Left cardiac atrium (tissue), 4 donors: ENCODE data around the gene NTPCR. TPM values are rescaled to one million over a fixed set of nuclear protein-coding genes. Genes with fewer than 3 reads are reported as not detected.

Source experiments
- ATAC-seq, 2 donors: fragments of 200-7000 bp; cut with Tn5 transposase; one replicate each; pipeline ENCODE4 v1.9.1; 2020; ENCODE audit warnings: mild to moderate bottlenecking in 2 of 2, moderate library complexity in 2 of 2
- DNase-seq: peaks from one replicate; pipeline ENCODE4 v3.0.0-alpha.2; 2020
- intact Hi-C, 2 donors: fragments of 100-400 bp; cut with DNase I; formaldehyde crosslinking; loops; one replicate each; pipeline versions ENCODE4 v1.14.1 to v1.15.1; 2022 to 2023
- total RNA-seq, 2 donors: library from RNA; stranded (reverse); fragmentation: NEBNext Ultra II Directional; extraction: Animal tissue kit (Norgen Biotek cat#: 25700); gene quantifications; one replicate each; pipeline ENCODE4 v1.2.1, GENCODE V29; 2021
- donor health status: DM: no; HTN: yes; CAD: no.
- donor health status: DM: no; HTN: yes; CAD: no; lungs with severe emphysema.
- donor health status: DM: yes; HTN: yes; CAD: no.
- donor health status: Dilated cardiomyopathy.

NTPCR gene
- total RNA-seq, 2 donors from 2014 or later = 46.4 to 58.4 TPM

DNA sequence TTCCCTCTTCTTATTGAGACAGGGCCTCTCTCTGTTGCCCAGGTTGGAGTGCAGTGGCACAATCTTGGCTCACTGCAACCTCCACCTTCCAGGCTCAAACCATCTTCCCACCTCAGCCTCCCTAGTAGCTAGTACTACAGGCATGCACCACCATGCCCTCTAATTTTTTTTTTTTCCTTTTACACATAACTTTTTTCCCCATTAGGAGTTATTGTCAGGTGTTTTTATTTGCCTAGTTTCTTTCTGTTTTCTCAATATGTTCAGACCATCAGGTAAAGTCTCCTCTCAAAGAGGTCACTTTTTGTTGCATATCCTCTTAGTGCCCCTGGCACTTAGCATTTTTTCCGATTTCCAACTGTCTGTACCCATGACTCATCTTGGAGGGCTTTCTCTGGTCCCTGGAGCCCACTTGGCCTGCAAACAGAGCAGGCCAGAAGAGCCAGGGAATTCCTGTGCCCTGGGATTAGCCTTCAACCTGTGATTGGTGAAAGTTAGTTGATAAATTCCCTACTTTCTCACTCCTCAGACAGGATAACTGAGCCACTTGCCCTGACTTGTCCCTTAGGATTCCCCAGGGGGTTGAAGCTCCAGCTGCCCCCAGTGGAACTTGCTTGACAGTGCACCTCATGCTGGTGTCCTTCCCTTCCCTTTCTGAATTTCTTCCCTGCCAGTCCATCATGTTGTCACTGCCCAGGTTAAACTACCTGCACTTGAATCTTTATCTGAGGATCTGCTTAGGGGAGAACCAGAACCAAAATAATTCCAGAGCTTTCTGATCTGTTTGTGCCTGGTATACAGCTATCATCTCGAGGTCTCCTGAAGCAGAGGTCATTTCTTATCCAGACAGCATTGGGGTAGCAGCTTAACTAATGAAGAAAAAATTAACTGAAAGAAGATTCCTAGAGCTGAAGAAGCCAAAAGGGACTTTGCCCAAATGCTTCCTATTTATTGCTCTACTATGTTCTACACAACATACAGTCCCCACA is 2.4 kb downstream of the NTPCR start:
- peak; percentile 29 for DNase-seq
- intact Hi-C loops = loop anchor here (5.0 to 10.0 kb wide), 2 partner anchors 316 to 318 kb away; partner anchors contain the start of gene SIPA1L2 (in 1 of the 2)

DNA sequence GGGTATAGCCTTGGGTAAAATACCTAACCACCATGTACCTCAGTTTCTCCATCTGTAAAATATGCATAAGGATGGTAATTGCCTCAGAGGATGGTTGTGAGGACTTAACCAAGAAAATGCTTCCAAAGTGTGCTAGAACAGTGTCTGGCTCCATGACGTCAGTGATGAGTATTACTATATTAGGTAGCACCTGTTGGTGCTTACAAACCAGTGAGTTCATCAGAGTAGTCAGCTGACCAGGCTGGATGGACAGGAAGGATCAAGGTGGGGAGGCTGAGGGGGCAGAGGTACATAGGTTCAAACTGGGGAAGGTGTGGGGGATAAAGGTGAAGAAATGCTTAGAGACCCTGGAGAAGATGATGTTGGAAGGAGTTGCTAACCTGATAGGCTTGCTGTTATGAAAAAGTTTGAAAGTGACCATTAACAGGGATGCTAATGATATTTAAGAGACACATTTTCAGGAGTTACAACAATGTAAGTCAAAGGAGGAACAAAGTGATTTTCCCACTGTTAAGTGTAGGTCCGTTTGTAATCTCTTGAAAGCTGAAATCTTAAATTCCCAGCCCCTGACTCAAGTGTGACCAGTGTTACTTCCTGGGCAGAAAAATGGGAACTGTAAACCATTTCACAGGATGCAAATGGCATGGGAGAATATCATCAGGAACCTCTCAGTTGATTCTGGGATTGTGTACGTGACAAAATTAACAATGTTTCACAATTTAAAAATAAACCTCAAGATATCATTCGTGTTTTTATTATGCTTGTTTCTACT is 4.4 kb downstream of the NTPCR start:
- intact Hi-C loops = loop anchor here (5.0 to 10.0 kb wide), 2 partner anchors 317 to 320 kb away; partner anchors contain the start of gene SIPA1L2 (in 1 of the 2)
- no peak for ATAC-seq
- no peak for DNase-seq

More for the DNA sequence above, 2.4 kb downstream of the NTPCR start:
- no peak for ATAC-seq

DNA sequence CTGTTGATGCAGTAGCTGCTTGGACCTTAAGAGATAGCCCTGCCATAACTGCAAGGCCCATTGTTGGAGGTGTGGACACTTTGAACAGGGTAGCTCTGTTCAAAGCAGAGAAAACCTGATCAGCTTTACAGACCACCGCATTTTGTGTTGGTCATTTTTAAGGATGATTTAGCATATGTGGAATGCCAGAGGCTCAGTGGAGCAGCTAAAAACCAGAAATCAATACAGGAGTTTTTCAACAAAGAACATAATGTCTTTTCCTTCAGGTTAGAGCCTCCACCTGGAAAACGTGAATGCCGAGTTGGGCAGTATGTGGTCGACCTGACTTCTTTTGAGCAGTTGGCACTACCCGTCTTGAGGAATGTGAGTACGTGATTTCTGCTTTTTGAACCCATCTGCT is 5.7 kb downstream of the NTPCR start:
- intact Hi-C loops = loop anchor here in 1 of 2 donors (10.0 kb wide), 1 partner anchor 321 kb away; the partner anchor contains the start of gene SIPA1L2
- no peak for ATAC-seq

DNA sequence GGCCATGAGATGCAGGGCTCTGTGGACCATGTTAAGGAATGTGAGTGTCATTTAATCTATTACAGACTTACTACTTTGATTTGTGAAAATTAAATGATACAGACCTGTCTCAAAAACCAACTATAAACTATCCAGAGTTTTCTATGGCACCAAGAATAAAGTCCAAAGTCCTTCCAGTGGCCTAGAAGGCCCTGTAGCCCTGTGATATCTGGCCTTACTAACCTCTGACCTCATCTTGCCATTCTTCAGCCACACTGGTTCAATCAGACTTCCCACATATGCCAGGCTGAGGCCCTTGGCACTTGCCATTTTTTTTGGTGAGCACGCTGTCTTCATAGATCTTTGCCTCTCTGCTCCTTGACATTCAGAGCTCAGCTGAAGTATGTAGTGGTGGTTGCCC is 7.7 kb downstream of the NTPCR start:
- no peak for ATAC-seq
- intact Hi-C loops = loop anchor here in 1 of 2 donors (10.0 kb wide), 1 partner anchor 323 kb away; the partner anchor contains the start of gene SIPA1L2
- DNase-seq = no peak

More for the DNA sequence above, 5.7 kb downstream of the NTPCR start:
- no peak for DNase-seq

DNA sequence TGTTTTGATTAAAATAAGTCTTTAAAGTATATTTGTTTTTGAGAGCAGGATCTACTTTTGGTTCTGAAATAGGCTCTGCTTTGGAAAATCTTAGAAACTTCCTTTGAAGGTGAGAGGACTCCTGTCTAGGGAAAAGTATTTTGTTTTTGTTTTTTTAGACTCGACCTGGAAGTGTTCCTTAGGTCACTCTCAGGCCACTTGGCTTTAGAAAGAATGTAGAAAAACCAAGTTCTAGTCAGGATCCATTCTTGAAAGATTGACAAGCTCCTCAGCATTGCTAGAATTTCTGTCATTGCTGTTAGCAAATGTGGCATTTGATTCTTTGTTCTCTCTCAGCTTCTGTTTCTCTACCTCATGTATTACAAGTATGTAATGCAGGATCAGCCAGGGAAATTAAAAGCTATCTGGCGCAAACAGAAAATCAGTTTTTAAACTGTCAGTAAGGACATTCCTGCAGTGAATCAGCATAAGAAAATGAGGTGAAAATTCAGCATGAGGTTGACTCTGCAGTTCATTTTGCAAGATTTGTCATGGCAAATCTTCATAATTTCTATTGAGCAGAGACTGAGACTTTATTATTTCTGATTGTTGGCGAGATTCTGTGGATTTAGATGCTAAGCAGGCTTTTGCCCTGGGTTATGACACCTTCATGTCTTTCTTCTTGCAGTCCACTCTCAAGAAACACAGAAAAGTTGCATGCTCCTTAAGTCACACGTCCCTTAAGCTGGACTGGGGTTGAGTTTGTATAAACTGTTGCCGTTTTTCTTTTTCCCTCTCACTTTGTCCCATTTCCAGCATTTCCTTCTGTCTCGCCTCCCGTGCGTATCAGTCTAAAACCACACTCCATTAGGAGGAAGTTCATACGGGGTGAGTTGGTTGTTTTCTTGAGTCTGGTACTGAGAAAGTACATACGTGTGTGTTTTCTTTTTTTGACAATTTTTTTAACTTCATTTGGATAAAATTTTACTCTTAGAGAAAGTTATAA is 12.6 kb downstream of the NTPCR start:
- intact Hi-C loops = no loop called here
- DNase-seq (no peak), ATAC-seq (peak; percentile 68 to 69)

DNA sequence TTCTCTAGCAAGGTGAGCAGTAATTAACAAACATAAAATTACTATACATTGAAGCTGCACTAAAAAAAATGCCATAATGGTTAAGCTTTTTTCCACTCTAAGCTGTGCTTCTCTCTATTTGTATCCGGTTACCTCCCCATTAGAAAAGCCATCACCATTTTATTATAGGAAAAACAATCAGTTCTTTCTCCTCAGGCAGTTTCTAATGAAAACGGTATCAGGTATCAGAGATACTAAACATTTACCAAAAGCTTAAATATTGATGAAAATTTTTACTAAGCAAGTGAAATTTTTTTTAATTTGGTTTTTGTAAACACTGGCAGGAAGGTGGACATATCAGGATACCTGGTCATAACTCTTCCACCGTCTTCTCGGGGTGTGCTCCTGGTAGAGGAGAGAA is 14.2 kb downstream of the NTPCR start:
- intact Hi-C loops = no loop called here

DNA sequence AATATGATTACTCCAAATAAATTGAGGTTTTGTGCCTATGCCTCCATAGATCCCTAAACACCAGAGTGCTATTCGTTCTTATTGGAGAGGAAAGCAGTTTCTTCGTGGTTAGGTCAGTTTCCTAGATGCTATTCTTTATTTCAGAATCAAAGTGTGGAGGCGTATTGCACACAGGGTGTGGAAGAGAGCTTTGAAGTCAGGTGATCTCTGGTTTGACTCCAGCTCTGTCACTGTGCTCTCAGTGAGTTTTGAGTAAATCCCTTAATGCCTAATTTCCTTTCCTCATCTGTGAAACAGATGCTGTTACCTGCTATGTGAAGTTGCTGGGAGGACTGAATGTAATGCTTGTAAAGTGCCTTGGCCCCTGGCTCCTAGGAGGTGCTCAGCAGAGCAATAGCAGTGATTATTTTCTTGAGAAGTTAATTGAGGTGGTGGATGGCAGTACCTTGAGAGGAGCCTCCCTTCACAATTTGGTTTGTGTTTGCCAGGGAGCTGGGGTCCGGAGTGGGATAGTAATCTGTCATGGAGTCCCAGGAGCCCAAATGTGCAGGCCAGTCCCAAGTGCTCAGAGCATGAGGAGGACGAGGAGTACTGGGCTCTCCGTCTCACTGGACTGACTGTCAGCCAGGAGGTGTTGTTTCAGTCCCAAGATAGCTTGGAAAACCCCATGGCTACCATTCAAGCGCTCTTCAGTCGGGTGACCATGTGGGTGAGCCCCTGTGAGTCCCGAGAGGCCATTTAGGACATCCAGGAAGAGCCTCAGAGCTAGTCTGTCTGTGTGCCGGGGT is 14.9 kb downstream of the NTPCR start:
- intact Hi-C loops = no loop called here
- no peak for ATAC-seq
- DNase-seq = no peak

More for the DNA sequence above, 14.2 kb downstream of the NTPCR start:
- ATAC-seq (no peak), DNase-seq (no peak)

DNA sequence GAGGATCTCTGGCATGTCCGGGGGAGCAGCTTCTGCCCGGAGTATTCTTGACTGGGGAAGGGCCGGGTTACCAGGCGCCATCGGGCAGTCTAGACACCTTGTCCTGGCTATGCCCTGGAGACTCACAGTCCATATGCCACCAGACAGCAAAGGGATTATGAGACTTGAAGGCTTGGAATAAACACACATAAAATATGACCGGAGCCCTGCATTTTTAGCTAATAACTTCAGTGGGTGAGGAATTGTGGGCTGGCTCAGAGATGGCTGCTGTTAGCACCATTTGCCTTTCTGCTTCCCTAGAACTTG is 15.5 kb downstream of the NTPCR start:
- intact Hi-C loops = no loop called here
- no peak for DNase-seq
- no peak for ATAC-seq

DNA sequence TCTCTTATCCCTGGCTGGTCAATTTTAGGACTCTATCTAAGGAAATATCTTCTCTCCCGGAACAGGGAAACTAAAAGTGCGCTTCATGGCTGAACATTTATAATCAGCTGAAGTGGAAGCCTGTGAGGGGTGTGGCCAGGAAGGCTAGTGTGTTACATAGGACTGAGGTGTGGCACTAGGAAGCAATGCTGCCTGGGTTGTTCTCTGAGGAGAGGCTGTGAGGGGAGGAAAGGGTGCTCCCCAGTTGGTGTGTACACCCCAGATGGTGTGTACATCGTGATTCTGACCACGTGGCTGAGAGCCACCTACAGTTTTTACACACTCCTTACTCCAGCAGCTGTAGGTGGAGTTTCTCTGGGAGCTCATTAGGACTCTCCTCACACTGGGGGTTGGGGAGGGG is 16.3 kb downstream of the NTPCR start:
- ATAC-seq = no peak
- no peak for DNase-seq
- intact Hi-C loops = no loop called here

DNA sequence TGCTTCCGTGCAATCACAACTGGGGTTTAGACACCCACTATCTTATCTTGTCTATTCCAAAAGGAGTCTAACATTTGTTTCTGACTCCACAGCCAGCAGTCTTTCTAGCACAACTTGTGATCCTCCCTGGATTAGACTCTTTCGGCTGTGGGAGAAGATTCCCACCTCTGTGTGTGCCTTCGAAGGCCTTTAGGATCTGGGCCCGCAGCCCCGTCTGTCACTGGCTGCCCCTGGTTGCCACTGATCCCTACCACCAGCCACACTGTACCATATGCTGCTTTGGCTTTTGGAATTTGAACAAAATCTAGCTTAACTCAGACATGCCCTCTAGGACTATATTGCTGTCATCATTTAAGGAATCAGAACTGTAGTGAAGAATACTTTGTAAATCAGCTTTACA is 18.0 kb downstream of the NTPCR start:
- intact Hi-C loops = no loop called here
- DNase-seq = no peak
- ATAC-seq = no peak

DNA sequence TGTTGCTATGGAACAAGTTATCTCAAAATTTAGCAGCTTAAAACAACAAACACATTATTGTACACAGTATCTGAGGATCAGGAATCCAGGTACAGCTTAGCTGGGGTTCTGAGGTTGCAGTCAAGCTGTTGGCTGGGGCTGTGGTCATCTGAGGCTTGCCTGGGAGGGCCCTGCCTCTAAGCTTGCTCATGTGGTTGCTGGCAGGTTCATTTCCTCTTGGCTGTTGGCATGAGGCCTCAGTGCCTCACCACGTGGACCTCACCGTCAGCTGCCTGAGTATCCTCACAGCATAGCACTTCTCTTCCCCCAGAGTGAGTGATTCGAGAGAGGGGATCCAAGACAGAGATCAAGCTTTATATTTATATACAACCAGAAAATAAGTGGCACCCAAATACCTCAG is 18.6 kb downstream of the NTPCR start:
- ATAC-seq = peak; percentile 81 to 90
- no peak for DNase-seq
- intact Hi-C loops = no loop called here

DNA sequence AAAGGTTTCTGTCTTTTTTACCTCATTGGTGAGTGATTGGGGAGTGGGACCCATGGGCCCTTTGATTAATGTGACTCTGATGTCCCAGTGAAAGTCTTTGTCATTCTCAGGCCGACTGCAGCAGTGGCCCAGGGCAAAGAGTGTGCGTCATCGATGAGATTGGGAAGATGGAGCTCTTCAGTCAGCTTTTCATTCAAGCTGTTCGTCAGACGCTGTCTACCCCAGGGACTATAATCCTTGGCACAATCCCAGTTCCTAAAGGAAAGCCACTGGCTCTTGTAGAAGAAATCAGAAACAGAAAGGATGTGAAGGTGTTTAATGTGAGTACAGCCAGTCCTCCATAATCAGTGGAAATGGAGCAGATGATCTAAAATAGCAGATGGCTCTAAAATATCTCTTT is 19.4 kb downstream of the NTPCR start:
- no peak for ATAC-seq
- DNase-seq = no peak
- intact Hi-C loops = no loop called here

DNA sequence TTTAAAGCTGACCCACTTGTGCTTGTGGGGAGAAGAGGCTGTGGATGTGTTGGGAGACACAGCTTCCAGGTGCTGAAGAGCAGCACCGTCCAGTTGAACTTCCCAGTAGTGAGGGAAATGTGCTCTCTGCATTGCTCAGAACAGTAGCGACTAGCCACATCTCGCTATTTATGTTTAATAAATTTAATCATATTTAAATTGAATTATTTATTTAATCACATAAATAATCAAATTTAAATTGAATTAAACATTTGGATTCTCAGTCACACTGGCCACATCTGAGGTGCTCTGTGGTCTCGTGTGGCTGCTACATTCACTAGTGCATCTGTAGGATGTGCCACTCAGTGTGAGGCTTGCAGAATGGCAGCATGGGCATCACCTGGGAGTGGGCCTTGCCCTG is 20.1 kb downstream of the NTPCR start:
- no peak for ATAC-seq
- intact Hi-C loops = no loop called here
- DNase-seq = no peak

DNA sequence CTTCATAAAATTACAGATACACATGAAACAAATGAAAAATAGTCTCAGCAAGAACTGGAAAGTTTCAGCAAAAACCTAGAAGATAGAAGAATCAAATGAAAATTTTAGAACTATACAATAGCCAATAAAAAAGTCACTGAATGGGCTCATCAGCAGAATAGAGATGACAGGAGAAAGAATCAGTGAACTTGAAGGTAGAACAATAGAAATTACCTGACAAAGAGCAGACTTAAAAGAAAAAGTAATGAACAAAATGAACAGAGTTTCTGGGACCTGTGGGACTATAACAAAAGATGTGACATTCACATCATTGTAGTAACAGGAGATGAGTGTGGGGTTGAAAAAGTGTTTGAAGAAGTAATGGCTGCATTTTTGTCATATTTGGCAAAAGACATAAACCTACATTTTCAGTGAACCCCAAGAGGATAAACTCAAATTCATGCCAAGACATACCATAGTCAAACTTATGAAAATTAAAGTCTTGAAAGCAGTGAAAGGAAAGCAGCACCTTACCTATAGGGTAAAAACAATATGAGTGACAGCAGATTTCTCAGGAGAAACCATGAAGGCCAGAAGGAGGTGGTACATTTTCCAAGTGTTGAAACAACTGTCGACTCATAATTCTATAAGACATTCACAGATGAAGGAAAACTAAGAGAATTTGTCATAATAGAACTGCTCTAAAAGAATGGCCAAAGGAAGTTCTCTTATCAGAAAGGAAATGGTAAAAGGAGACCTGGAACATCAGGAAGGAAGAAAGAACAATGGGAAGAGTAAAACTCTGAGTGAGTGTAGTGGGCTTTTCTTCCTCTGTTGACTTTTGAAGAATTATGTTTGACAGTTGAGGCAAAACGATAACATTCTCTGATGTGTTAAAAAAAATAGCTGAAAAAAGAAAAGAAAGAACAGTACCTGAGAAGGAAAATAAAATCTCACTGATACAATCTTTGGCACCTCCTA is 23.5 kb downstream of the NTPCR start:
- ATAC-seq (no peak), DNase-seq (no peak)
- intact Hi-C loops = no loop called here

DNA sequence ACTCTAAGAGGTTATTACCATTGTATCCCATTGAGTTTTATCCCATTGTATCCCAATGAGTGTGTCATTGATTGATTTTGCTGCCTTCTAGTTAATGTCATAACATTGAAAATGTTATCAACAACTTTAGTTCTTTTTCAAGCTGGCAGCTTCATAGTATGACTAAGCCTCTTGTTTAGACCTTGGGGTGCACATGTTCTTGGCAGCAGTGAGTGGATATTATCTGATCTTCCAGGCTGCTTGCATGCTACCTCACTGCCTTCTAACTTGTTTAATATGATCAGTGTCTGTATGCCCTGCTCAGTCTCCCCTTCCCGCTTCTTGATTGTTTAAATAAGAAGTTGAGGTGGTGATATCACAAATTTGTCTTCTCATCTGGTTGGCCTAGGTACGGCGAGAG is 24.6 kb downstream of the NTPCR start:
- ATAC-seq = peak in 1 of 2 donors; percentile 65
- intact Hi-C loops = no loop called here
- no peak for DNase-seq

DNA sequence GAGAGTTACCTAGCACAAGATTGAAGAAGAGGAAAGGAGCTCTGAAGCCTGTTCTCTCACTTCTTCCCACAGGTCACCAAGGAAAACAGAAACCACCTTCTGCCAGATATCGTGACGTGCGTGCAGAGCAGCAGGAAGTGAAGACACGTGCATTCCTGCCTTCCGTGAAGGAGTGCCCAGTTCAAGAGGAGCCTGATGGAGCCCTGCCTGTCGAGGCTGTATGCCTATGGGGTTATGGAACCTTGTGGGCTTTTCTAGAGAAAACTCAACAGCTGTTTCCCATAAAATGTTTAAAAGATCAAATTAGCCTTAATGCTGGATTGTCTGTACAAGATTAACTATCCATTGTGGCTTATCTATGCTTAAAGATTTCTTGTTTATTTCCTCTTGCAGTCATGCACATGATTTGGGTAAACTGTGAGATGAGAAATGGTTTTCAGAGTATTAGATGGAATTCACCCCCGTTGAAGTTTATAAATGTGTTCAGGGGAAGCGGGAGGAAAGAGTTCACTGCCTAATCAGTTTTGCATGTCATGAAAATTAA is 27.8 kb downstream of the NTPCR start:
- DNase-seq = no peak
- peak; percentile 13 to 31 for ATAC-seq
- intact Hi-C loops = no loop called here

DNA sequence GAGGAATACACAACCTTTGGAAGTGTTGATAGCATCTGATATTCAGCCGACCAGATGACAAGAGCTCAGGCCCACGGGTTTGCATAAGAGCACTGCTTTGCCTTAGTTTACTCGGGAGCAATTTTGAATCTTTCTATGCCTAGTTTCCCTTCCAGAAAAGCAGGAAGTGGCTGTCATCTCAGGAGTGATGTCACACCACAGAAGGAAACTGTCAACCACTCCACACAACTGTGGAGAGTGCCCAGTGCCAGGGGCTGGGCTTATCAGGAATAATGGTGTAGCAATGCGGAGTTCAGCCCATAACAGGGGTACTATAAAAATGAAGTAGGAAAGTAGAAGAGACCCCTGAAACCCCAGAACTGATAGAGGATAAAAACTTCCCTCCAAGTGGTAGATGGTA is 28.4 kb downstream of the NTPCR start:
- no peak for DNase-seq
- ATAC-seq = no peak
- intact Hi-C loops = no loop called here
